GM12874 (cell line): Measurements from ENCODE around the gene SLC26A11.

ENCODE experiments used
- CTCF ChIP-seq: IDR thresholded peaks from 2 replicates; pipeline ENCODE4 v1.5.1; 2011; ENCODE audit warnings: low read depth, mild to moderate bottlenecking, control low read depth, low read length, moderate library complexity; ENCODE audit not compliant: insufficient read depth

SLC26A11 gene

GRCh38 chr17:80247561-80247960, 27.3 kb downstream of the SLC26A11 start:
- TF ChIP-seq CTCF, result no peak

- TF ChIP-seq CTCF, result no peak
These were observed 28.0 kb downstream of the SLC26A11 start for GRCh38 chr17:80248001-80248893.

- no peak for TF ChIP-seq CTCF
These were observed 28.9 kb downstream of the SLC26A11 start for GRCh38 chr17:80248894-80249710.

- TF ChIP-seq CTCF, result no peak
These were observed 31.7 kb downstream of the SLC26A11 start for GRCh38 chr17:80251966-80252365.

- TF ChIP-seq CTCF, result peak; percentile 80
These were observed 32.6 kb downstream of the SLC26A11 start for GRCh38 chr17:80252871-80253270.

- no peak for TF ChIP-seq CTCF
These were observed 33.6 kb downstream of the SLC26A11 start for GRCh38 chr17:80253631-80254395.
